Measurements from ENCODE around the gene HOGA1. TPM values are rescaled to one million over a fixed set of nuclear protein-coding genes. Genes with fewer than 3 reads are reported as not detected.

Gene HOGA1
- total and polyA plus RNA-seq, 2 experiments from 2014 or later, result 0.15 TPM; not detected in 1

GRCh38 chr10:97635577-97635976 lies 51.4 kb downstream of the HOGA1 start:
- Mint-ChIP-seq H3K27ac (no peak overlapping the region), H3K36me3 (ENCODE audit: low read depth) (no peaks in the 10 kb centered on the region; the same call in 2 of the 3 replicates), H3K9me3 (peaks cover 2% of the 10 kb centered on the region; the same call in 2 of the 3 replicates), H3K27me3 (ENCODE audit: insufficient read depth, low read depth, poor library complexity) (peaks cover 10% of the 10 kb centered on the region), H3K4me3 (no peak overlapping the region), H3K4me1 (peaks cover 10% of the 10 kb centered on the region)
- H3K4me3 ChIP-seq, result no peak overlapping the region
- peaks cover 14% of the 10 kb centered on the region for H3K79me2 ChIP-seq (replicated peaks; ENCODE audit: insufficient read depth)
- H2AFZ ChIP-seq, result no peak overlapping the region
- DNase-seq (ENCODE audit: low spot score) (no peak), ATAC-seq (no peak)
- no peaks in the 10 kb centered on the region for H4K20me1 ChIP-seq (replicated peaks; ENCODE audit: insufficient read depth)
- H3K4me2 ChIP-seq, result no peak overlapping the region
- H3K27ac ChIP-seq (ENCODE audit: low read depth), result no peak overlapping the region
- no peaks in the 10 kb centered on the region for H3K27me3 ChIP-seq (ENCODE audit: insufficient read depth)
- H3K36me3 ChIP-seq (ENCODE audit: insufficient read depth), result no peaks in the 10 kb centered on the region
- H3F3A ChIP-seq (replicated peaks; ENCODE audit: low read depth), result no peaks in the 10 kb centered on the region
- H3K9me2 ChIP-seq (ENCODE audit: insufficient read depth), result no peaks in the 10 kb centered on the region
- TF ChIP-seq EZH2 (IDR thresholded peaks at IDR 0.05; ENCODE audit: low read depth, unreplicated experiment), result no peak
- no peak for TF ChIP-seq STAT1 (IDR thresholded peaks at IDR 0.05; ENCODE audit: unreplicated experiment)
- TF ChIP-seq CREB1 (CRISPR knock-in tag; IDR thresholded peaks at IDR 0.05; ENCODE audit: low read depth), result no peak
- TF ChIP-seq ZNF114 (CRISPR knock-in tag; IDR thresholded peaks at IDR 0.05), result no peak
- TF ChIP-seq POLR2AphosphoS5 (IDR thresholded peaks at IDR 0.05; ENCODE audit: low read depth), result no peak
- TF ChIP-seq ZNF462 (CRISPR knock-in tag; IDR thresholded peaks at IDR 0.05), result no peak
- no peak for TF ChIP-seq EZH2phosphoT487 (IDR thresholded peaks at IDR 0.05; ENCODE audit: unreplicated experiment)
- no peak for TF ChIP-seq NANOG (IDR thresholded peaks at IDR 0.05; ENCODE audit: borderline replicate concordance)
- TF ChIP-seq ETS1 (IDR thresholded peaks at IDR 0.05), result no peak
- TF ChIP-seq REST (IDR thresholded peaks at IDR 0.05; ENCODE audit: unreplicated experiment), result no peak
- no peak for TF ChIP-seq JUNB (IDR thresholded peaks at IDR 0.05; ENCODE audit: unreplicated experiment)
- no peak for TF ChIP-seq ZNF331 (CRISPR knock-in tag; IDR thresholded peaks at IDR 0.05; ENCODE audit: low read depth)
- TF ChIP-seq CTCF (conservative IDR thresholded peaks at IDR 0.05; ENCODE audit: low read depth in 2 of 2), result no peak
- H3K4me1 ChIP-seq (ENCODE audit: insufficient read depth), result 0 out of 2 replicates have a peak, but pooled peaks cover 3% of the 10 kb centered on the region

All from GM23338 (cell line).